Measurements from ENCODE around the gene ZMYM3. TPM values are rescaled to one million over a fixed set of nuclear protein-coding genes. Genes with fewer than 3 reads are reported as not detected.
A peak's percentile ranks its signal among the peaks of the same experiment; 100 is the strongest.

The ZMYM3 gene
- total and polyA plus RNA-seq, 3 donors from 2014 or later: 36.8 to 97.1 (median 67.6) TPM

DNA sequence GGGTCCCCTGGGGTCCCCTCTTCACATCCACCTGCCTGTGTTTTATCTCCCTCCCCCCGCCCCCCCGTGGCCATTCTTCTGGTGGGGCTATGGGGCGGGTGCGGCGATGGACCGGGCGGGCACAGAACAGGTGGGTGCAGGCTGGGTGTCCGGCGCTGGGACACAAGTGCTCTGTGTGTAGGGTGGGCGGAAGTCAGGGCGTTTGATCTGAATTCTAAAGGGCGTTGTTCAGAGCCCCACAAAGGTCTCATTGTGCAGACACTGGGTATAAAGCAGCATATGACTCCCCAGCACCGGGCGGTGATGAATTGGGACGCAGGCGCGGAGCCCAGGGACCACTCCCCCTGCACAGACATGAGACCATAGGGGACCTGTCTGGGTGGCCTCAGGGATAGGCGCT, 31.0 kb downstream of the ZMYM3 start, which contains the start of gene GJB1:
TSS of gene GJB1 (plus strand) at position 296 of the 400 bp plus-strand sequence. CDS start 484 bp downstream, outside the sequence.
- peak within 1 kb of the TSS in 1 of 2 donors; percentile 10 for H3K4me3 ChIP-seq
- H3K36me3 ChIP-seq (ENCODE audit: low read depth, missing control alignments): no peaks in the 10 kb centered on the region
- TF ChIP-seq, protein P1, sequence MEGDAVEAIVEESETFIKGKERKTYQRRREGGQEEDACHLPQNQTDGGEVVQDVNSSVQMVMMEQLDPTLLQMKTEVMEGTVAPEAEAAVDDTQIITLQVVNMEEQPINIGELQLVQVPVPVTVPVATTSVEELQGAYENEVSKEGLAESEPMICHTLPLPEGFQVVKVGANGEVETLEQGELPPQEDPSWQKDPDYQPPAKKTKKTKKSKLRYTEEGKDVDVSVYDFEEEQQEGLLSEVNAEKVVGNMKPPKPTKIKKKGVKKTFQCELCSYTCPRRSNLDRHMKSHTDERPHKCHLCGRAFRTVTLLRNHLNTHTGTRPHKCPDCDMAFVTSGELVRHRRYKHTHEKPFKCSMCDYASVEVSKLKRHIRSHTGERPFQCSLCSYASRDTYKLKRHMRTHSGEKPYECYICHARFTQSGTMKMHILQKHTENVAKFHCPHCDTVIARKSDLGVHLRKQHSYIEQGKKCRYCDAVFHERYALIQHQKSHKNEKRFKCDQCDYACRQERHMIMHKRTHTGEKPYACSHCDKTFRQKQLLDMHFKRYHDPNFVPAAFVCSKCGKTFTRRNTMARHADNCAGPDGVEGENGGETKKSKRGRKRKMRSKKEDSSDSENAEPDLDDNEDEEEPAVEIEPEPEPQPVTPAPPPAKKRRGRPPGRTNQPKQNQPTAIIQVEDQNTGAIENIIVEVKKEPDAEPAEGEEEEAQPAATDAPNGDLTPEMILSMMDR (IDR thresholded peaks at IDR 0.05): no peak
- TF ChIP-seq POLR2A (IDR thresholded peaks at IDR 0.05): no peak
- peak; percentile 44 for DNase-seq
- intact Hi-C loops (cut with DNase I; ENCODE audit: low total_unique reads): no loop called here
- H3K27me3 ChIP-seq: no peaks in the 10 kb centered on the region
- no peaks in the 10 kb centered on the region for H3K9me3 ChIP-seq
- H3K27ac ChIP-seq: no peak within 1 kb of the TSS
- H3K4me1 ChIP-seq: no peaks in the 10 kb centered on the region
- 70% methylated on average over 18 of the region's 18 CpGs; no CpG with 5 or more reads in 1 of the 2 donors for WGBS, 2 donors

DNA sequence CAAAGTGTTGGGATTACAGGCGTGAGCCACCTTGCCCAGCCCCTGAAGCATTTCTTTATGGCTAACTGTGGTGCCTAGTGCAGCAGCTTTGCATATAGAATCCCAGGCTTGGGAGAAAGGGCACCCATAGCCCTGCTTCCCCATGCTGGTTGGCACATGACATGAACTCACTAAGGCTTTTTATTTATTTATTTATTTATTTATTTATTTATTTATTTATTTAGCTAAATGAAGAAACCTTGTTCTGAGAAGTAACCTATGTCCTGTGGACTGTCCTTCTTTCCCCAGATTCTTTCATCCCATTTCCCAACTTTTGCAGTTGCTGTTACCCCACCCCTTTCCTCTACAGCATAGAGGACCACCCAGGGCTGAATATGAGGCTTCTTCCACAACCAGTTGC, 32.8 kb downstream of the ZMYM3 start:
- Histone ChIP-seq H3K4me1 (no peaks in the 10 kb centered on the region), H3K27ac (no peak overlapping the region), H3K27me3 (no peaks in the 10 kb centered on the region), H3K36me3 (ENCODE audit: low read depth, missing control alignments) (no peaks in the 10 kb centered on the region), H3K4me3 (no peak overlapping the region), H3K9me3 (no peaks in the 10 kb centered on the region)
- intact Hi-C loops (cut with DNase I; ENCODE audit: low total_unique reads): no loop called here
- no peak for DNase-seq
- TF ChIP-seq POLR2A (IDR thresholded peaks at IDR 0.05): no peak
- TF ChIP-seq, protein P1 (IDR thresholded peaks at IDR 0.05): no peak
- 85% methylated on average over 1 of the region's 1 CpG; no CpG with 5 or more reads in 1 of the 2 donors for WGBS, 2 donors

DNA sequence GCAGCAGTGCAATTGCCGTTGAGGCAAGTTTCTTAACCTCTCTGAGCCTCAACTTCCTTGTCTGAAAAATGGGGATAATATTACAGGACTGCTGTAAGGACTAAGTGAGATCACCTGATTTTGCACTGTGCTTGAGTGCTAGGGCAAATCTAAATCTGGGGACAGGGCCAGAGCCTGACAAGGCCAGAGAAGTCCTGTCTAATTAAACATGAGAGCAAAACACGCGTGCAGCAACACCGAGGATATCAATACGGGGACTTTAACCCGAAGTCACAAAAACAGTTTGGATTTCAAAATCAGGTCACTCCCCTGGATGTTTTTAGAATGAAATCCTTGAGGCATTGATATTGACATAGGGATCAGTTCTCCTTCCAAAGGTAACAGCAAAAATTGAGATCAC, 36.6 kb downstream of the ZMYM3 start:
- WGBS, 2 donors: 75 to 84% methylated on average over 6 of the region's 6 CpGs
- DNase-seq: no peak
- Histone ChIP-seq H3K4me1 (no peaks in the 10 kb centered on the region), H3K4me3 (no peak overlapping the region), H3K36me3 (ENCODE audit: low read depth, missing control alignments) (no peaks in the 10 kb centered on the region), H3K27ac (no peak overlapping the region), H3K9me3 (no peaks in the 10 kb centered on the region), H3K27me3 (no peaks in the 10 kb centered on the region)
- no peak for TF ChIP-seq POLR2A (IDR thresholded peaks at IDR 0.05)
- TF ChIP-seq, protein P1 (IDR thresholded peaks at IDR 0.05): no peak
- intact Hi-C loops (cut with DNase I; ENCODE audit: low total_unique reads): no loop called here

DNA sequence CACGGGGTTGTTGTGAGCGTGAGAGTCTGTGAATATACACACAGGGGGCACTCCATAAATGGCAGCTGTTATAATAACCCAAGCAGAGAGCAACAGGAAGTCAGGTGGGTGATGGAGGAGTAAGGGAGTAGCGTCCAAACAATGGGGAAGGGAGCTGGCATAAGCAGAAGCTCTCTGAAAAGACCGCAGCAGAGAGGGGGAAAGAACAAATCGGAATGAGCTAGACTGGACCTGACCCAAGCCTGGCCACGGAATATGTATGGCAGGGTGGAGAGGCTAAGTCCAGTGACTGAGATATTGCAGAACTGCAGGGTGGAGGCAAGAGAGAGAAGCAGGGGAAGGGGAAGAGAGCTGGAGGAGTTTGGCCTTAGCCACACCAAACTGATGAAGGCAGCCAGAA, 37.5 kb downstream of the ZMYM3 start:
- Histone ChIP-seq H3K27ac (no peak overlapping the region), H3K36me3 (ENCODE audit: low read depth, missing control alignments) (no peaks in the 10 kb centered on the region), H3K27me3 (no peaks in the 10 kb centered on the region), H3K4me3 (no peak overlapping the region), H3K9me3 (no peaks in the 10 kb centered on the region), H3K4me1 (no peaks in the 10 kb centered on the region)
- TF ChIP-seq POLR2A (IDR thresholded peaks at IDR 0.05): no peak
- TF ChIP-seq, protein P1 (IDR thresholded peaks at IDR 0.05): no peak
- intact Hi-C loops (cut with DNase I; ENCODE audit: low total_unique reads): no loop called here
- 51 to 53% methylated on average over 5 to 6 of the region's 6 CpGs for WGBS, 2 donors
- no peak for DNase-seq

DNA sequence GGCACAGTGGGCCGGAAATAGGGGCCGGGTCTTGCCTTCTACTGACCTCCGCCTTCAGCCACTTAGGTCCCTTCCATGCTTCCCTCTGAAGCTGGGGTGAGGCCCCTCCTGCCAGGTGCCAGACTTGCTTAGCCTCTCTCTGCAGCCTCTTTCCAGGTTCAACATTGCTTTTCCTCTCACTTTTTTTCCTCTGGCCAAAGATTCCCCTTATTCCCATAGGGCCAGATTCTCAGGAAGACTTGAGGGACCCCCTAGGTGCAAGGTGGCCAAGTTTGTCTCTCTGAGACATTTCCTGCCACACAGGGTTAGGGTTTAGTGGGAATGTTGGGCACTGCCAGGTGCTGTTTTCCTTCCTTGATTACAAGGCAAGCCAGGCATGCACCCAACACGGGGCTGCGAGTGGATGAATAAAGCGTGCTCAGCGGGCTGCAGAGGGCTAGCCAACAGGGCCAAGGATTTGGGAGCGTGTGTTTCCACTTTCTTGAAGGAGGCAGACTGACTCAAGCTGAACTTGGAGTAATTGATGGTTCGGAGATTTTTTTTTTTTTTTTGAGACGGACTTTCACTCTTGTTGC, 38.5 kb downstream of the ZMYM3 start:
- Histone ChIP-seq H3K4me3 (no peak overlapping the region), H3K27me3 (no peaks in the 10 kb centered on the region), H3K36me3 (ENCODE audit: low read depth, missing control alignments) (no peaks in the 10 kb centered on the region), H3K9me3 (no peaks in the 10 kb centered on the region), H3K27ac (no peak overlapping the region), H3K4me1 (no peaks in the 10 kb centered on the region)
- 69 to 93% methylated on average over 2 to 10 of the region's 10 CpGs for WGBS, 2 donors
- DNase-seq: no peak
- intact Hi-C loops (cut with DNase I; ENCODE audit: low total_unique reads): no loop called here
- TF ChIP-seq, protein P1 (IDR thresholded peaks at IDR 0.05): no peak
- TF ChIP-seq POLR2A (IDR thresholded peaks at IDR 0.05): no peak

All from testis (tissue), 3 donors.